HG03342 (cell line): ENCODE measurements around the gene MAB21L4.

Source experiments
- ATAC-seq: cut with Tn5 transposase; IDR thresholded peaks from one replicate; pipeline ENCODE4 v1.9.1; 2021; ENCODE audit warnings: mild to moderate bottlenecking, moderate library complexity; ENCODE audit not compliant: unreplicated experiment

The MAB21L4 gene

GRCh38 chr2:240898108-240898730 lies 2.3 kb upstream of the MAB21L4 start:
- no peak for ATAC-seq

GRCh38 chr2:240896871-240897692 lies 1.1 kb upstream of the MAB21L4 start:
- ATAC-seq: no peak

GRCh38 chr2:240896394-240896793 lies 438 bp upstream of the MAB21L4 start:
- ATAC-seq: no peak

GRCh38 chr2:240894836-240895558 lies 959 bp downstream of the MAB21L4 start:
- no peak for ATAC-seq

- no peak for ATAC-seq
Measured at GRCh38 chr2:240894006-240894405, 1.9 kb downstream of the MAB21L4 start.

GRCh38 chr2:240893363-240893844 lies 2.6 kb downstream of the MAB21L4 start:
- ATAC-seq: no peak

GRCh38 chr2:240892925-240893324 lies 3.0 kb downstream of the MAB21L4 start:
- no peak for ATAC-seq

GRCh38 chr2:240892356-240892755 lies 3.6 kb downstream of the MAB21L4 start:
- no peak for ATAC-seq

GRCh38 chr2:240891492-240892340 lies 4.2 kb downstream of the MAB21L4 start:
- no peak for ATAC-seq

GRCh38 chr2:240890691-240891090 lies 5.3 kb downstream of the MAB21L4 start:
- no peak for ATAC-seq

GRCh38 chr2:240889601-240890560 lies 6.1 kb downstream of the MAB21L4 start:
- ATAC-seq: no peak

GRCh38 chr2:240888890-240889573 lies 6.9 kb downstream of the MAB21L4 start:
- ATAC-seq: no peak

- ATAC-seq: no peak
Measured at GRCh38 chr2:240888130-240888889, 7.6 kb downstream of the MAB21L4 start.

- no peak for ATAC-seq
Measured at GRCh38 chr2:240887631-240888030, 8.3 kb downstream of the MAB21L4 start.

GRCh38 chr2:240886678-240887609 lies 9.0 kb downstream of the MAB21L4 start:
- no peak for ATAC-seq

GRCh38 chr2:240886023-240886565 lies 9.9 kb downstream of the MAB21L4 start:
- ATAC-seq: no peak

- no peak for ATAC-seq
Measured at GRCh38 chr2:240885566-240885965, 10.4 kb downstream of the MAB21L4 start.
